ENCODE data around the gene CYB561D1.

- TF ChIP-seq CTCF (IDR thresholded peaks at IDR 0.05; ENCODE audit: low read length) (no peak), EZH2 (IDR thresholded peaks at IDR 0.05; ENCODE audit: borderline replicate concordance, low read length) (no peak)
Measured at GRCh38 chr1:109530457-109531087, 36.7 kb downstream of the CYB561D1 start.
